ENCODE measurements around the gene STRIT1.
"Not testable (repeated sequence)": the region's sequence is repeated elsewhere in the genome, so short reads cannot be mapped to it uniquely, and the experiment has no call there.

STRIT1 gene

GRCh38 chr3:155262855-155263254 is 30.6 kb downstream of the STRIT1 start:
- not testable (repeated sequence) for DNase-seq

DNA sequence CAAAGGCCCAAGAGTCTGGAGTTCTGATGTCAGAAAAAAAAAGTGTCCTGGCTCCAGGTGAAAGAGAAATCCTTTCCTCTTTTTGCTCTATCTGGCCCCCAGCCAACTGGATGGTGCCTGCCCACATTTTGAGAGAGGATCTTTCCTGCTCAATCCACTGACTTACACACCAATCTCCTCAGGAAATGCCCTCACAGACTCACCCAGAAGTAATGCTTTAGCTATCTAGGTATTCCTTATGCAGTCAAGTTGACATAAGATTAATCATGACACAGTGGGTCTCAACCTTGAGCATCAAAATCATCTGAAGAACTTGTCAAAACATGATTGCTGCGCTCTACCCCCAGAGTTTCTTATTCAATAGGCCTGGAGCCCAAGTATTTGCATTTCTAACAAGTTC is 31.2 kb downstream of the STRIT1 start:
- DNase-seq: no peak

DNA sequence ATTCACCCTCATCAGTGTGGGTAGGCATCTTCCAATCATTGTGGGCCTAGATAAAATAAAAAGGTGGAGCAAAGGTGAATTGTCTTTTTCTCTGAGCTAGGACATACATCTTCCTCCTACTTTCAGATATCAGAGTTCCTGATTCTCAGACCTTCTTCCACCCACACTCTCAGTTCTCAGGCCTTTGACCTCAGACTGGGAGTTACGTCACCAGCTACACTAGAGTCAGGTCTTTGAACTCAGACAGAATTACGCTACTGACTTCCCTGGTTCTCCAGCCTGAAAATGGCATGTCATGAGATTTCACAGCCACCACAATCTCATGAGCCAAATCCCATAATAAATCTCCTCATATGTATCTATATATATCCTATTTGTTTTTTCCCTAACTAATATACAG is 39.0 kb downstream of the STRIT1 start:
- DNase-seq: no peak

GRCh38 chr3:155252535-155252934 is 40.9 kb downstream of the STRIT1 start:
- peak; percentile 12 for DNase-seq

DNA sequence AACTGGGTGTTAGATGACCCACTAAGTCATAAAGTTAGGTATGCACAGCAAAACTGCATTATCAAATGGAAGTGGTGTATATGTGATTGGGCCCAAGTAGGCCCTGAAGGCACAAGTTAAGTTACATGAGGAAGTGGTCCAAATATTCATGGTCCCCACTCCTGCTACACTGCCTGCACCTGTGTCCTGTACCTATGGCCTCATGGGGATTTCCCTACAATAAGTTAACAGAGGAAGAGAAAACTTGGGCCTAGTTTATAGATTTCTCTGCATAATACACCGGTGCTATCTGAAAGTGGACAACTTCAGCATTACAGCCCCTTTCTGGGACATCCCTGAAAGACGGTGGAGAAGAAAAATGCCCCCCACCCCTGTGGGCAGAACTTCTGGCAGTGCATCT is 41.5 kb downstream of the STRIT1 start:
- DNase-seq: no peak

GRCh38 chr3:155248531-155249187 is 44.8 kb downstream of the STRIT1 start:
- peak; percentile 66 for DNase-seq

DNA sequence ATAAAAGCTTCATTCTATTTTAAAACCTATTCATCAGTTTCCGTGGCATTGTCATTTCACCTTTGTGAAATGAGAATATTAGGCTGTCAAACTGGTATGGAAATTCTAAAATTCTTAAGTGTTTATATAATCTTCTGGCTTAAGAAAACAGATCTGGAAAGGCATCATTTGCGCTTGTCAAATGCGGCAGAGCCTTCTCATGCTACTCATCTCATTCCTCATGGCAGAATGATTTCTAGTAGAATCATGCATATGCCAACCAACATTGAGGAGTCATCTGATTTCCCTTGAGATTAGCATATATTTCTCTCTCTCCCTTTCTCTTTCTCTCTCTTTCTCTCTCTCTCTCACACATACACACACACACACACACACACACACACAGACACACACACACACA is 48.8 kb downstream of the STRIT1 start:
- DNase-seq: no peak

DNA sequence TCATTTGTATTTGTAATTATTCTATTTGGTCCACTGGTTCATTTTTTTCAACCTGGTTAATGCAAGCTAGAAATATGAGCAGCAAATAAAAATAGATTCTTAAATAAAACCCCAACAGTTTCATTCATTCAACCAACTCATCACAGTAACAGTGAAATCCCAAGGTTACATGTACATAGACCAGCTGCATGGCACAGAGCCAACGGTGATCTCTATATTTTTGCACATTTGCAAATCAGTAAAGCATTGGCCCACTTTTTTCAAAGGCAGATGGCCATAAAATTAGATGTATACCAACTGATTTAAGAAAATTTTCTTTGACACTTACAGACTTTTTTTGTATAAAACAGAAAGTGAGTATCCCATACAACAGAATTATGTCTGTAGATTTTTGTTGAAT is 49.3 kb downstream of the STRIT1 start:
- DNase-seq: no peak

- no peak for DNase-seq
These were observed 50.0 kb downstream of the STRIT1 start for GRCh38 chr3:155243512-155243921.

DNA sequence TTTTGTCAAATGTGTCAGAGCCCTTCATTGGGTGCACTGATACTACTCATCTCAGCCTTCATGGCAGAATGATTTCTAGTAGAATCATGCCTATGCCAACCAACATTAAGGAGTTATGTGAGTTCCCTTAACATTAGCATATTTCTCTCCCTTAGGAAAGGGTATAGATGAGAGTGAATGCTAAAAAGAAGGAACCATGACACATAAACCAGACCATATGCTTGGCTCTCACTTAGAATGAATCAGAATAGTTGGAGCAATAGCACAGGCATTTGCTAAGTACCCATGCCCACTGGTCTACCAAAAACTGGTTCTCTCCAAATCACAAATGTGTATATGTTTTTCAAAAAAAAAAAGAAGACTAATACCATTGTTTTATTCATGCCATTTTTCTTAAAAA is 51.1 kb downstream of the STRIT1 start:
- DNase-seq: no peak

GRCh38 chr3:155241579-155241978 is 51.9 kb downstream of the STRIT1 start:
- no peak for DNase-seq
